ENCODE measurements around the gene MAML1.

Gene MAML1

GRCh38 chr5:179820483-179821297 is 88.1 kb downstream of the MAML1 start, which contains the start of gene SQSTM1:
Gene SQSTM1, plus strand, starts transcription at chr5:179820905. Its CDS starts 32 bp downstream, at chr5:179820937.
- H3K9ac ChIP-seq (ENCODE audit: low read depth, low read length, poor library complexity, severe bottlenecking), result peak within 1 kb of the TSS; percentile 82
- H2AFZ ChIP-seq (ENCODE audit: low read length), result no peak within 1 kb of the TSS
- no peaks in the 10 kb centered on the region for H3K9me3 ChIP-seq (ENCODE audit: insufficient read depth, low read depth, low read length)
- H3K9me2 ChIP-seq (replicated peaks; ENCODE audit: low read depth, low read length), result no peaks in the 10 kb centered on the region
- peaks cover 8% of the 10 kb centered on the region for H4K20me1 ChIP-seq (ENCODE audit: insufficient read depth, low read length, poor library complexity, severe bottlenecking)
- no peaks in the 10 kb centered on the region for H3F3A ChIP-seq (ENCODE audit: low read depth)
- H3K79me2 ChIP-seq (ENCODE audit: insufficient read depth, low read length), result peaks cover 13% of the 10 kb centered on the region; the same call in 1 of the 2 replicates
- H3K4me1 ChIP-seq (ENCODE audit: insufficient read depth, low read length, poor library complexity, severe bottlenecking), result peaks cover 12% of the 10 kb centered on the region
- no peaks in the 10 kb centered on the region for H3K36me3 ChIP-seq (ENCODE audit: insufficient read depth, low read length)
- no peak for TF ChIP-seq EZH2phosphoT487 (IDR thresholded peaks at IDR 0.05; ENCODE audit: borderline replicate concordance)
- no peak for TF ChIP-seq CTCF (conservative IDR thresholded peaks at IDR 0.05; ENCODE audit: low read length)
- H3K27me3 ChIP-seq (ENCODE audit: insufficient read depth, low read length, poor library complexity, severe bottlenecking), result no peaks in the 10 kb centered on the region
- peak within 1 kb of the TSS; percentile 73 for H3K4me2 ChIP-seq (ENCODE audit: low read depth, low read length, poor library complexity, severe bottlenecking)
- H3K4me3 ChIP-seq (ENCODE audit: low read length, poor library complexity, severe bottlenecking), result peak within 1 kb of the TSS; percentile 79

- TF ChIP-seq EZH2phosphoT487 (IDR thresholded peaks at IDR 0.05; ENCODE audit: borderline replicate concordance) (no peak), CTCF (conservative IDR thresholded peaks at IDR 0.05; ENCODE audit: low read length) (no peak)
- Histone ChIP-seq H3K4me3 (ENCODE audit: low read length, poor library complexity, severe bottlenecking) (peak overlapping the region; percentile 79), H3F3A (ENCODE audit: low read depth) (no peaks in the 10 kb centered on the region), H3K27me3 (ENCODE audit: insufficient read depth, low read length, poor library complexity, severe bottlenecking) (no peaks in the 10 kb centered on the region), H3K9me2 (replicated peaks; ENCODE audit: low read depth, low read length) (no peaks in the 10 kb centered on the region), H4K20me1 (ENCODE audit: insufficient read depth, low read length, poor library complexity, severe bottlenecking) (peaks cover 8% of the 10 kb centered on the region), H3K4me1 (ENCODE audit: insufficient read depth, low read length, poor library complexity, severe bottlenecking) (peaks cover 12% of the 10 kb centered on the region), H3K79me2 (ENCODE audit: insufficient read depth, low read length) (peaks cover 13% of the 10 kb centered on the region; the same call in 1 of the 2 replicates), H3K9me3 (ENCODE audit: insufficient read depth, low read depth, low read length) (no peaks in the 10 kb centered on the region), H3K36me3 (ENCODE audit: insufficient read depth, low read length) (no peaks in the 10 kb centered on the region), H3K4me2 (ENCODE audit: low read depth, low read length, poor library complexity, severe bottlenecking) (peak overlapping the region; percentile 73), H3K9ac (ENCODE audit: low read depth, low read length, poor library complexity, severe bottlenecking) (peak overlapping the region; percentile 82), H2AFZ (ENCODE audit: low read length) (no peak overlapping the region)
Measured at GRCh38 chr5:179821298-179822058, 88.9 kb downstream of the MAML1 start.

- H3K79me2 ChIP-seq (ENCODE audit: insufficient read depth, low read length), result peaks cover 13% of the 10 kb centered on the region; the same call in 1 of the 2 replicates
- H3K4me2 ChIP-seq (ENCODE audit: low read depth, low read length, poor library complexity, severe bottlenecking), result peak overlapping the region; percentile 73
- TF ChIP-seq EZH2phosphoT487 (IDR thresholded peaks at IDR 0.05; ENCODE audit: borderline replicate concordance) (no peak), CTCF (conservative IDR thresholded peaks at IDR 0.05; ENCODE audit: low read length) (no peak)
- H3K27me3 ChIP-seq (ENCODE audit: insufficient read depth, low read length, poor library complexity, severe bottlenecking), result no peaks in the 10 kb centered on the region
- peaks cover 8% of the 10 kb centered on the region for H4K20me1 ChIP-seq (ENCODE audit: insufficient read depth, low read length, poor library complexity, severe bottlenecking)
- H3K4me1 ChIP-seq (ENCODE audit: insufficient read depth, low read length, poor library complexity, severe bottlenecking), result peaks cover 12% of the 10 kb centered on the region
- no peaks in the 10 kb centered on the region for H3K36me3 ChIP-seq (ENCODE audit: insufficient read depth, low read length)
- H2AFZ ChIP-seq (ENCODE audit: low read length), result no peak overlapping the region
- H3K9me3 ChIP-seq (ENCODE audit: insufficient read depth, low read depth, low read length), result no peaks in the 10 kb centered on the region
- H3F3A ChIP-seq (ENCODE audit: low read depth), result no peaks in the 10 kb centered on the region
- H3K9ac ChIP-seq (ENCODE audit: low read depth, low read length, poor library complexity, severe bottlenecking), result no peak overlapping the region
- H3K9me2 ChIP-seq (replicated peaks; ENCODE audit: low read depth, low read length), result no peaks in the 10 kb centered on the region
- peak overlapping the region; percentile 79 for H3K4me3 ChIP-seq (ENCODE audit: low read length, poor library complexity, severe bottlenecking)
Measured at GRCh38 chr5:179822059-179822432, 89.4 kb downstream of the MAML1 start.

Data from Loucy (cell line).